Measurements from ENCODE around the gene RPL13.
A peak's percentile ranks its signal among the peaks of the same experiment; 100 is the strongest.
"Not testable (repeated sequence)": the region's sequence is repeated elsewhere in the genome, so short reads cannot be mapped to it uniquely, and the experiment has no call there.

The RPL13 gene

GRCh38 chr16:89577055-89577759, 16.7 kb downstream of the RPL13 start:
- no peak for DNase-seq

DNA sequence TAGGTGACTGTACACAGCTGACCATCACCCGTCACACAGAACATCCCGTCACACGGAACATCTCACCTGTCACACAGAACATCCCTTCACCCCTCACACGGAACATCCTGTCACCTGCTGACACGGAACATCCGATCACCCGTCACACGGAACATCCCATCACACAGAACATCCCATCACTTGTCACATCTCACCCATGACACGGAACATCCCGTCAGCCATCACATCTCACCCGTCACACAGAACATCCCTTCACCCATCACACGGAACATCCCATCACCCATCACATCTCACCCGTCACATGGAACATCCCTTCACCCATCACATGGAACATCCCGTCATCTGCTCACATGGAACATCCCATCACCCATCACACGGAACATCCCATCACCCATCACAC, 18.9 kb downstream of the RPL13 start:
- no peak for DNase-seq

GRCh38 chr16:89581045-89581695, 20.7 kb downstream of the RPL13 start:
- no peak for DNase-seq

- DNase-seq = no peak
Measured at GRCh38 chr16:89581861-89582563, 21.5 kb downstream of the RPL13 start.

- DNase-seq = no peak
Measured at GRCh38 chr16:89582614-89583196, 22.2 kb downstream of the RPL13 start.

- no peak for DNase-seq
Measured at GRCh38 chr16:89583197-89583894, 22.9 kb downstream of the RPL13 start.

- no peak for DNase-seq
Measured at GRCh38 chr16:89583895-89584644, 23.6 kb downstream of the RPL13 start.

DNA sequence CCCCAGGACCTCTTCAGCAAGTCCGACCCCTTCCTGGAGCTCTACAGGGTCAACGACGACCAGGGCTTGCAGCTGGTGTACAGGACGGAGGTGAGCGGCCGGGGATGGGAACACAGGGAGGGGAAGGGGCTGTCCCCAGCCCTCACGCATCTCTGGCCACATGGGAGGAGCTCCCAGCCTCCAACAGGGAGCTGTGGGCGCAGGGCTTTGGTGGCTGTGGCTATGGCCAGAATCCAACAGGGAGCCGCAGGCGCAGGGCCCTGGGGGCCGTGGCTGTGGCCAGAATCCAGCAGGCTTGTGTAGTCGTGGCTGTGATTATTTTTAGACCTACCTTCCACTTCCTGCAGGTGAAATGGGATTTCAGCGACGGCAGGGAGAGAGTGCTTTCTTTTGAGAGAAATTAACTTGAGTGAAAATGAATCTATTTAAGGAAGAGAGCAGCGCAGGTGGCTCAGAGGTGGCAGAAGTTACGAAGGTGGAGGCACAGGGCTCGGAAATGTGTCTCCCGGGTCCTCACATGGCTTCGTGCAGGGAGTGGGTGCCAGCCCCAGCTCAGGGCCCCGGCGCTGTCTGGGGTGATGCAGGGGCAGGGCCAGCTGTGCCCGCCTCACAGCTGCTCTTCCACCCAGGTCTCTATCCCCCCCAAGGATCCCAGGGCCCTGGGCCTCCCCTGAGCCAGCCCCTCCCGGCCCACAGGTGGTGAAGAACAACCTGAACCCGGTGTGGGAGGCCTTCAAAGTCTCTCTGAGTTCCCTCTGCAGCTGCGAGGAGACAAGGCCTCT, 24.5 kb downstream of the RPL13 start:
- no peak for DNase-seq

DNA sequence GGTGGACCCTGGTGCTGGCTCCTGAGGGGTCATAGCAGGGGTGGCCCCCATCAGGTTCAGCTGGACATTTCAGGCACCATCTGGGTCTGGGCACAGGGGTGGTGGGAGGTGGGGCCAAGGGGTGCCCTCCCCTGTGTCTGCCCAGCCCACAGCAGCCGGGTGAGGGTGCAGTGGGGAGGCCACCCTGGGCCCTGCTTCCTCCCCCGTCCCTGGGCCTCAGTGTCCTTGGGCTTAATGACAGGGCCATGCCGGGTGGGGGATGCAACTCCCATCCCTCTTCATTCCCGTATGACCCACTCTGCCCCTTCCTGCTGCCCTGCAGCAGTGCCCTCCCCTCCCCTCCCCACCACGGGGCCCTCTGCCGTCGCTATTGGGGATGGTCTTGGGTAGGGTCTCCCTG, 25.7 kb downstream of the RPL13 start:
- no peak for DNase-seq

GRCh38 chr16:89586853-89587252, 26.4 kb downstream of the RPL13 start:
- no peak for DNase-seq

- DNase-seq = not testable (repeated sequence)
Measured at GRCh38 chr16:89587676-89588075, 27.2 kb downstream of the RPL13 start.

DNA sequence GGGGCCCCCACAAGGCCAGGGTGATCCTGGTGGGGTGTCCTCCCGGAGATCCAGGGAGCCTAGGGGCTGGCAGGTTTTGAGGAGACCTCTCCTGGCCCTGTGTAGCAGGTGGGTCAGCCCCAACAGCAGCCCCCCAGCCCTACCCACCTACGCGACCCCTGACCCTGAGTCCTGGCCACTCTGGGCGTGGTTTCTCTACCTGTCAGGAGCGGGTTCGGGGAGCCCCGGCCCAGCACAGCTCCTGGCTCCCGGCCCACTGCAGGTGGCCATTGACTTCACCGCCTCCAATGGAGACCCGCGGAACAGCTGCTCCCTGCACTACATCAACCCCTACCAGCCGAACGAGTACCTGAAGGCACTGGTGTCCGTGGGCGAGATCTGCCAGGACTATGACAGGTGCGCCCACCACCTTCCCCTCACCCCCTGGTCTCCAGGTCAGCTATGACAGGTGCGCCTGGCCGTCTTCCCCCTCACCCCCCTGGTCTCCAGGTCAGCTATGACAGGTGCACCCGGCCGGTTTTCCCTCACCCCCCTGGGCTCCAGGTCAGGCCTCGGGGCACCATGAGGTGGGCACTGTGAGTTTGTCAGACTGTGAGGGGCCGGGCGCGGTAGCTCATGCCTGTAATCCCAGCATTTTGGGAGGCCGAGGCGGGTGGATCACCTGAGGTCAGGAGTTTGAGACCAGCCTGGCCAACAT, 28.1 kb downstream of the RPL13 start:
- no peak for DNase-seq

DNA sequence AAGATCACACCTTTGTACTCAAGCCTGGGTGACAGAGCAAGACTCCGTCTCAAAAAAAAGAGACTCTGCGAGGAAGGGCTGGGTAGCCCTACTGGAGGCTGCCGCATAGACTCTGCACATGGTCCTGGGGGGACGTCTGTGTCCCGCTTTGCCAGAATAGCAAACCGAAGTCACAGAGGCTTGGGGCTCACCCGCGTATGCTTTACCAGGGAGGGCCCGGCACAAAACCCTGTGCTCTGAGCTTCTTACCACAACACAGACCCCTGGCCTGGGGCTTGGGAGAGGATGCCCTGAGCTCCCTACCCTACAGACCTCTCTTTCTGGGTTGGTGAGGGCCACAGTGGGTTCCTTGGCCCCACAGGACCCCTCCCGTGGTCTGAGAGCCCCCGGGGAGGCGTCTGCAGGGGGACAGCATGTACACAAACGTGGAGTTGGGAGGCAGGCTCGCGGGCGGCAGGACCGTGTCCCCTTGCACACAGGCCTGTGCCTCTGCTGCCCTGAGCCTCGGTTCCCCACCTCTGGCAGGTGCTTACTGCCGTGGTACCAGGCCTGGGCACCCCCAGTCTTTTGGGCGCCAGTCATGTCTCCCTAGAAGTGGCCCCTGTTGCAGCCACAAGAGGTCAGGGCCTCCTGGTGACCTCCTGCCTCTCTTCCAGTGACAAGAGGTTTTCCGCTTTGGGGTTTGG, 28.9 kb downstream of the RPL13 start:
- DNase-seq = no peak

- peak; percentile 61 for DNase-seq
Measured at GRCh38 chr16:89593841-89594240, 33.4 kb downstream of the RPL13 start.

- DNase-seq = no peak
Measured at GRCh38 chr16:89595330-89596060, 35.0 kb downstream of the RPL13 start.

- DNase-seq = no peak
Measured at GRCh38 chr16:89596061-89596689, 35.7 kb downstream of the RPL13 start.

DNA sequence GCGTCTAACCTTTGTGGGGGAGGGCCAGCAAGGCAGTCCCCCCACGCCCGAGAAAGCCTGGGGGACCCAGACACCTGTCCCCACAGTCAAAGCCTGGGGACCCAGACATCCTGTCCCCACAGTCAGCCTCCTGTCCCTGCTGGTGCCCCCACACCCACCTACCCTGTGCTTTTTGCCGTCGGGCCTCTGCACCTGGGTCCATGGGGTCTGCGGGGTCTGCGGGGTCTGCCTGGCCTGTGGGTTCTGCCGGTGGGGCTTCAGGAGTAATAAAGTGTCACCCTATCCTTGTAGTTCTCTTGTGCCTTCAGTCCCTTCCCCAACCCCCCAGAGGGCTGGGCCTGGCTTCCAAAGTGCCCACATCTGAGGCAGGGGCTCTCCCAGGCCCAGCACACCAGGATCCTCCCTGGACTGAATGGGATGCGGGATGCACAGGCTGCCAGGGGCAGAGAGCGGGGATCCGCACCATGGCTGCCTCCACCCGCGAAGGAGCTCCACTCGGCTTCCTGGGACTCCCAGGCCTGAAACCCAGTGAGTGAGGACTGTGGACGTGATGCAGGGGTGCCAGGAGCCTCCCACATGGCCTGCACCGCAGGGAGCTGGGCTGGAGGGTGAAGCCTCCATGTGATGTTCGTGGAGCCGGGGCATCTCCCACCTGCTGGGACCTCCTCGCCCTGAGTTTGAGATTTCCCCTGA, 36.6 kb downstream of the RPL13 start:
- DNase-seq = no peak

- no peak for DNase-seq
Measured at GRCh38 chr16:89598199-89598598, 37.7 kb downstream of the RPL13 start.

All from CD4-positive, alpha-beta T cell treated with Interleukin-15 for 1 hour (primary cell).